Gastroesophageal sphincter (tissue), 3 donors: ENCODE measurements around the gene HTRA3.

Experiments
- CTCF ChIP-seq, 4 experiments: fragments of 200-600 bp in 2 of 4; fragments of 450-650 bp in 2 of 4; sonication (generic) in 1 of 4; IDR thresholded peaks; one replicate each; pipeline ENCODE4 v1.5.1; 2017 to 2019; ENCODE audit warnings: antibody characterized with exemption in 4 of 4, mild to moderate bottlenecking in 2 of 4, moderate library complexity in 2 of 4
- EP300 ChIP-seq: sonication (generic); formaldehyde crosslinking; IDR thresholded peaks from one replicate; pipeline ENCODE4 v1.6.1; 2017; ENCODE audit warnings: antibody characterized with exemption, mild to moderate bottlenecking
- POLR2A ChIP-seq, 2 donors: fragments of 450-650 bp; IDR thresholded peaks; one replicate each; pipeline ENCODE4 v1.6.1; 2017; ENCODE audit warnings: antibody characterized with exemption in 2 of 2, mild to moderate bottlenecking in 2 of 2, moderate library complexity in 1 of 2
- POLR2AphosphoS5 ChIP-seq: sonication (generic); formaldehyde crosslinking; IDR thresholded peaks from one replicate; pipeline ENCODE4 v1.6.1; 2017; ENCODE audit warnings: antibody characterized with exemption

GRCh38 chr4:8268901-8269534 is 536 bp upstream of the HTRA3 start:
- no peak for TF ChIP-seq CTCF (IDR thresholded peaks at IDR 0.05)
- no peak for TF ChIP-seq POLR2A (IDR thresholded peaks at IDR 0.05)
- no peak for TF ChIP-seq EP300
- TF ChIP-seq POLR2AphosphoS5, result no peak
